T-helper 1 cell treated with Interleukin-12 subunit alpha and Interleukin-12 subunit beta and Interleukin-4 antibody, amounts not matched to agents 30 ng/mL and 1 ng/mL, for 36 hours (primary cell): Measurements from ENCODE around the gene KPTN. TPM values are rescaled to one million over a fixed set of nuclear protein-coding genes. Genes with fewer than 3 reads are reported as not detected.
"Not testable (repeated sequence)": the region's sequence is repeated elsewhere in the genome, so short reads cannot be mapped to it uniquely, and the experiment has no call there.

Experiments
- intact Hi-C: fragments of 100-400 bp; cut with micrococcal nuclease; formaldehyde crosslinking; loops from one replicate; pipeline ENCODE4 v1.15.1; 2024
- total RNA-seq: library from RNA; stranded (reverse); gene quantifications from 2 replicates; pipeline ENCODE4 v1.2.3, GENCODE V29; 2022

Gene KPTN
- total RNA-seq, 1 donor from 2014 or later, result 11.0 TPM

- intact Hi-C loops, result no loop called here
Observed at GRCh38 chr19:47492137-47492533, 8.1 kb upstream of the KPTN start.

- intact Hi-C loops, result no loop called here
Observed at GRCh38 chr19:47491358-47492136, 7.5 kb upstream of the KPTN start.

- intact Hi-C loops, result no loop called here
Observed at GRCh38 chr19:47490847-47491246, 6.8 kb upstream of the KPTN start.

- intact Hi-C loops, result no loop called here
Observed at GRCh38 chr19:47490031-47490430, 6.0 kb upstream of the KPTN start.

GRCh38 chr19:47489072-47489914 lies 5.3 kb upstream of the KPTN start:
- intact Hi-C loops, result no loop called here

- intact Hi-C loops, result no loop called here
Observed at GRCh38 chr19:47487551-47488515, 3.8 kb upstream of the KPTN start.

GRCh38 chr19:47486900-47487299 lies 2.9 kb upstream of the KPTN start:
- intact Hi-C loops, result no loop called here

- intact Hi-C loops, result not testable (repeated sequence)
Observed at GRCh38 chr19:47486220-47486619, 2.2 kb upstream of the KPTN start.

- intact Hi-C loops, result loop anchor here (2.0 kb wide), 1 partner anchor 48 kb away; no protein-coding TSS in a partner anchor
Observed at GRCh38 chr19:47485210-47485609, 1.2 kb upstream of the KPTN start.

GRCh38 chr19:47483200-47483599 lies 819 bp downstream of the KPTN start:
- intact Hi-C loops, result no loop called here

GRCh38 chr19:47481460-47482052 lies 2.5 kb downstream of the KPTN start:
- intact Hi-C loops, result no loop called here

- intact Hi-C loops, result no loop called here
Observed at GRCh38 chr19:47480658-47481057, 3.4 kb downstream of the KPTN start.

- intact Hi-C loops, result no loop called here
Observed at GRCh38 chr19:47479701-47480503, 4.1 kb downstream of the KPTN start.

GRCh38 chr19:47476438-47476972 lies 7.5 kb downstream of the KPTN start:
- intact Hi-C loops, result no loop called here

- intact Hi-C loops, result no loop called here
Observed at GRCh38 chr19:47475465-47475864, 8.6 kb downstream of the KPTN start.

GRCh38 chr19:47473336-47473735 lies 10.7 kb downstream of the KPTN start:
- intact Hi-C loops, result no loop called here

- intact Hi-C loops, result loop anchor here (1.0 kb wide), 1 partner anchor 25 kb away; no protein-coding TSS in a partner anchor
Observed at GRCh38 chr19:47471733-47472457, 12.1 kb downstream of the KPTN start, which contains the start of gene SLC8A2. Gene SLC8A2, minus strand, starts transcription at chr19:47471893. Its CDS starts 5,490 bp downstream, at chr19:47466403.

- intact Hi-C loops, result no loop called here
Observed at GRCh38 chr19:47471381-47471732, 12.7 kb downstream of the KPTN start.
